NCI-H82 treated with DMSO at 0.1 percent for 48 hours (cell line): ENCODE results near the gene ZNF17.
"Not testable (repeated sequence)": the region's sequence is repeated elsewhere in the genome, so short reads cannot be mapped to it uniquely, and the experiment has no call there.

Source experiments
- DNase-seq: peaks from one replicate; lab custom pipeline; 2025; ENCODE audit not compliant: unreplicated experiment; lab: John Stamatoyannopoulos, UW

ZNF17 gene

DNA sequence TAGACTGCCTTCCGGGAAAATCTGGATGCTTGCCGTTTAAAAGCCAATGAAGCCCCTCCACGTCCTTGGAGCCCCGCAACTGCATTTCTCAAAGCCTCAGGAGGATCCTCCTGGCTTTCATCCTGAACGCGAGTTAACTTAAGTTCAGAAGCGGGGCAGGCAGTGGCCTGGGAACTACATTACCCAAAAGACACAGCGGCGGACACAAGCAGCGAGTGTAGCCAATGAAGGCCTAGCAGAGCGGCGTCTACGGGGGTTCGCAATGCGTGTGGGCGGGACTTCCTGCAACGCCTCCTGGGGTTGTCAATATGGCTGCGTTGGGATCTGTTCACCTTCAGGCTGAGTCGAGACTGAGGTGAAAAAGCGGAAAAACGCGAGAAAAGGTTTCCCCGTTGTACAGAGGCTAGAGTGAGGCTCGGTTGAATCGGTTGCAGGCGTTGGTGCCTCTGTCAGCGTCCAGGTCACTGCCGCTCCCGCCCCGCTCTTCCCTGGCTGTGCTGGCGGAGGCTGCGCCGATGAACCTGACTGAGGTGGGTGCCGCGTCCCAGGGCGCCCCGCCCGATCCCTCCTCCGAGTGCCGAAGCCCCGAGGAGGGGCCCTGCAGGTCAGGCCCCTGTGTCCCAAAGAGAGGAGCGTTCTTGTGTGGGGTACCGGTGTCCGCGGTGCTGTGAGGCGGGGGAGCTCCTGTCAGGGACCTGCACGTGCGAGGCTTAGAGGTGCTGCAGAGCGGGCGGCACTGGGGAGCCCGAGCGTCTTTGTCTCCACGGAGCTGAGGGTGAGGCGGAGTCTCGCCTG, at the start of gene ZNF17:
ZNF17 (plus strand) TSS at position 285 of the 795 bp plus-strand sequence. CDS start 2,455 bp downstream, outside the sequence.
- DNase-seq: peak; percentile 90

DNA sequence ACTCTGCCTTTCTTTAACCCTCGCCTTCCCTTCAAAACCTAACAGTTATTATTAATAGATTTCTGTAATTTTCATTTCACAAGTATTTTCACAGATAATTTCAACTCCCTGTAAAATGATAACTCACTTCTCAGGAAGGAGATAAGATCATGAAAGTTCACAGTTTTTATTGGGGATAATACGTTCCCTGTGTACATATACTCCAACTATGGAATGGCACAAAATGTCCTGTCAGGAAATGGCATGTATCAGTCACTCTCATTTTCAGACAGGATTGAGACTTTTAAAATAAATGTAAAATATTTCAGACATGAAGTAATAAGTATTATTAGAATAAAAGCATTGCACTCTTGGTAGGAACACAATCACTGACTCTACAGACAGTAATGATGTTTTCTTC, 48.5 kb upstream of the ZNF17 start:
- DNase-seq: no peak

DNA sequence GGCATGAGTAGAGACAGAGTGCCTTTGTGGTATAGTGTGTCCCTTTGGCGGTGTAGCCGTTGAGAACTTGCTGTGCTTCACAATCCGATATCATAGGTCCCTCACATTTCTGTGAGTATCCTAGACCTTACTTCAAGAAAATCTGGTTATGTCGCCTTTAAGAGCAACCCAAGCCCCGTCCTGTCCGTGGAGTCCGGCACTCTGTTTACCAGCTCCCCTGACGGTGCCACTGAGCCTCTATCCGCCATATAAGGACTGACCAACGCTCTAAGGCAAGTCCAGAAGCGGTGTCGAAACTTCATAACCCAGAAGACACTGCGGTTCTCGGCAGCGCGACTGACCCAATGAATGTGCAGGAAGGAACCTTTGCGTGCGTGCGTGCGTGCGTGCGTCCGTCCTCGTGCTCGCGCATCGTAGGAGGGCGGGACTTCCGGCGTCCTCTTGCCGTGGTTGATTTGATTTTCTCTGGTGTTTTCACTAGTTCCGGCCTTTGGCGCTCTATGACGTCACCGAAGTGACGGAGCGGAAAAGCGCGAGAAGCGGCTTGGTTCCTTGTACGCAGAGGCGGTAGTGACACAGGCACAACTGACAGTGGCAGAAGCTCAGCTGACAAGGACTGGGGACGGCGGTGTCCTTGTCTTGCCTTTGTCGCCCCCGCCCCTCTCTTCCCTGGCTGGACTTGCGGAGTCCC, 47.8 kb upstream of the ZNF17 start, which contains the start of the genes TRAPPC2B and ZNF547:
TRAPPC2B (plus strand) TSS at position 555 of the 691 bp plus-strand sequence. CDS start 1,283 bp downstream, outside the sequence.
ZNF547 (plus strand) TSS at position 555 of the 691 bp plus-strand sequence. CDS start 5,005 bp downstream, outside the sequence.
- DNase-seq: peak; percentile 91

DNA sequence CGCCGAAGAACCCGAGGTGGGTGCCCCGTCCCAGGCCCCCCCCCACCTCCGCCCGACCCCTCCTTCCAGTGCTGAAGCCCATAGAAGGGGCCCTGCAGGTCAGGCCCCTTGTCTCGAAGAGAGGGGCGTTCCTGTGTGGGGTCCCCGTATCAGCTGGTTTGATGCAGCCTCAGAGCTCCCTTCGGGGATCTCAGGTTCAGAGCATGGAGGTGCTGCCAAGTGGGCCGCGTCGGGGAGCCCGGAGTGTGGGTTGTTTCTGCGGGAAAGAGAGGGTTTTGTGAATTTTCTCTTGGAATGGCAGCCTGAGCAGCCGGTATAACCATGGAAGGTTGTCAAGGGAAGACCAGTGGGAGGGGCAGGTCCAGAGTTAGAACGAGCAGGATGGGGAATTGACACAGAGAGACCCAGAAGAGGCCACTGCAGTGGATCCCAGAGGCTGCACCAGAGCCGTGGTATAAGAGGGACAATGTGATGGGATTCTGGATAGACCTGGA, 47.2 kb upstream of the ZNF17 start:
- DNase-seq: no peak

DNA sequence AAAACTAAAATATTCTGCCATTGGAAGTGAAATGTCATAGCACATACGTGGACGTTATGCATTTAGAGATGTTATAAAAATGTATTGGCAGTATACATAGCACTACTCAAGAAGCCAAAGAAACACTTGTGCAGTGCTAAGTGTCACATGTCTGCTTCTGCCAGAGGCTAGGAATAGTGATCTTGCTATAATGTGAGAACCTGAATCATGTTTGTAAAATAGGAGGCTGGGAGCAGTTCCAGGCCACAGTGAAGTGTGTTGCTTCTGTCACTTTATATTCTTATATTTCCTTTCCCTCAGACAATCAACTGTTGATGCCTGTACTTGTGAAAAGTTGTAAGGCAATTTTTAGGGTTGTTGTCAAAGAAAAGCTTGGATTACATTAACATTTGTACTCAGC, 44.2 kb upstream of the ZNF17 start:
- DNase-seq: no peak

DNA sequence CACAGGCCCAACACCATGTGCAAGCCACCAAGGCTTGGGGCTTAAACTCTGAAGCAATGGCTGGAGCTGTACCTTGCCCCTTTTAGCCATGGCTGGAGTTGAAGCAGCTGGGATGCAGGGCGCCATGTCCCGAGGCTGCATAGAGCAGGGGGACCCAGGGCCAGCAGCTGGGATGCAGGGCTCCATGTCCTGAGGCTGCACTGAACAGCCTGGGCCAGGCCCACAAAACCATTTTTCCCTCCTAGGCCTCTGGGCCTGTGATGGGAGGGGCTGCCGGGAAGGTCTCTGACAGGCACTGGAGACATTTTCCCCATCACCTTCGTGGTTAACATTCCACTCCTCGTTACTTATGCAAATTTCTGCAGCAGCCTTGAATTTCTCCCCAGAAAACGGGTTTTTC, 36.8 kb upstream of the ZNF17 start:
- DNase-seq: no peak

DNA sequence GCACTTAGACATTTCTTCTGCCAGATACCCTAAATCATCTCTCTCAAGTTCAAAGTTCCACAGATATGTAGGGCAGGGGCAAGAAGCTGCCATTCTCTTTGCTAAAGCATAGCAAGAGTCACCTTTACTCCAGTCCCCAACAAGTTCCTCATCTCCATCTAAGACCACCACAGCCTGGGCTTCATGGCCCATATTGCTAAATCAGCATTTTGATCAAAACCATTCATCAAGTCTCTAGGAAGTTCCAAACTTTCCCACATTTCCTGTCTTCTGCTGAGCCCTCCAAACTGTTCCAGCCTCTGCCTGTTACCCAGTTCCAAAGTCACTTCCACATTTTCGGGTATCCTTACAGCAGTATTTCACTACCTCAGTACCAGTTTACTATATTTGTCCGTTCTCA, 36.3 kb upstream of the ZNF17 start:
- DNase-seq: not testable (repeated sequence)

DNA sequence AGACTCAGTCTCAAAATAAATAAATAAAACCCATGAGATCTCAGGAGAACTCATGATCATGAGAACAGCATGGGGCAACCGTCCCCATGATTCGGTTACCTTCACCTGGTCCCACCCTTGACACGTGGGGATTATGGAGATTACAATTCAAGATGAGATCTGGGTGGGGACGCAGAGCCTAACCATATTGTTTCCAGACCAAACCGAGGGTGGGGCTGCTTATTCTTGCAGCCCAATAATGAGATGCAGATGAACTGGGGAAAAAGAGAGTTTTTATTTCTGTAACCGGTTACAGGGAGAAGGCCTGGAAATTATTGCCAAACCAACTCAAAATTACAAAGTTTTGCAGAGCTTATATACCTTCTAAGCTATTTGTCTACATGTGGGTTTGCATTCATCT, 34.8 kb upstream of the ZNF17 start:
- DNase-seq: no peak

DNA sequence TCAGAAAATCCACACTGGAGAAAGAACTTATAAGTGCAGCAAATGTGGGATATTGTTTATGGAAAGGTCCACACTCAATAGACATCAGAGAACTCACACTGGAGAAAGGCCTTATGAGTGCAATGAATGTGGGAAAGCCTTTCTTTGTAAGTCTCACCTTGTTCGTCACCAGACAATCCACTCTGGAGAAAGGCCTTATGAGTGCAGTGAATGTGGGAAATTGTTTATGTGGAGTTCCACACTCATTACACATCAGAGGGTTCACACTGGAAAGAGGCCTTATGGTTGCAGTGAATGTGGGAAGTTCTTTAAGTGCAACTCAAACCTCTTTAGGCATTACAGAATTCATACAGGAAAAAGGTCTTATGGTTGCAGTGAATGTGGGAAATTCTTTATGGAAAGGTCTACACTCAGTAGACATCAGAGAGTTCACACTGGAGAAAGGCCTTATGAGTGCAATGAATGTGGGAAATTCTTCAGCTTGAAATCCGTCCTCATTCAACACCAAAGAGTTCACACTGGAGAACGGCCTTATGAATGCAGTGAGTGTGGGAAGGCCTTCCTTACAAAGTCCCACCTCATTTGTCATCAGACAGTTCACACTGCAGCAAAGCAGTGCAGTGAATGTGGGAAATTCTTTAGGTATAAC, 33.3 kb upstream of the ZNF17 start:
- DNase-seq: no peak

DNA sequence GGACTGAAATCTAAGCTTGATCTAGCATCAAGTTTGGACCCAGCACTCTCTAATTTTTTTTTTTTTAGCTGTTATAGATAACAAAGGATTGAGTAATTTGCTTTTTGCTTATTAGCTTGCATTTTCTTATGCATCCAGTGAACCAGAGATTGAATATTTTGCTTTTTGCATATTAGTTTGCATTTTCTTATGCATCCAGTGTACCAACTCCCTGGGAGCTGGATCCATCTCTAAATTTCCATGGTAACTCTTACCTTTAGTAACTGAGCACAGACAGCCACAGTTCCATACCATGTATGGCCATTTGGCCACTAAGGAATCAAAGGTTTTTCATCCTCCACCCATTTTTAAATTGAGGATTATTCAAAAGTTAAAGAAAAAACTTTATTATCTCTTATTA, 30.0 kb upstream of the ZNF17 start:
- DNase-seq: no peak

DNA sequence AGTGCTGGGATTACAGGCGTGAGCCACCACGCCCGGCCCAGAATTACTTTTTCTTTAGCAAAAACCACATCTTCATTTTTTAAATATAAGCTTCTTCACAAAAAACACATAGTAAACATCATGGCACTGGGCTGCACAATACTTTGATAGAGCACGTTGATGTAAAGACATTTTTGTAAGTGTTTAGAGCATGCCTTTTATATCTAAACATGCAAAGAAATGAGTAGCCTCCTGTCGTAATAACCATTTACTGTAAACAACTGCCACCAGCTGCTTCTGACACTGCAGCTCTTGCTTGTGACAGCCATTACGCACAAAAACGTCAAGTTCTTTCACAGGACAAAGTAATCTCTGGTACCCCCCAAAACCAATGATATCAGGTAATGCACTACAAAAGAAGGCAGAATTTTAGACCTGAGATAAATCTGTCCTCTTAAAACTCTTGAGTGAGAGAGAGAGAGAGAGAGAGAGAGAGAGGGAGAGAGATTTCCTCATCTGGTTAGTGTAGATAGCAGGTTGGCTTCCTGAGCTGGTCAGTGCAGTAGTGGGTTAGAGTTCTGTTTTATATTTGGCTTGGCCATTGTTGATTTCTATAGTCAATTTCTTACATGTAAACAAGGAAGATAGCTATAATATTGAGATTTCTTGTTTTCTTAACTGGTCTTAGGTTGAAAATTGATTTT, 28.0 kb upstream of the ZNF17 start:
- no peak for DNase-seq

DNA sequence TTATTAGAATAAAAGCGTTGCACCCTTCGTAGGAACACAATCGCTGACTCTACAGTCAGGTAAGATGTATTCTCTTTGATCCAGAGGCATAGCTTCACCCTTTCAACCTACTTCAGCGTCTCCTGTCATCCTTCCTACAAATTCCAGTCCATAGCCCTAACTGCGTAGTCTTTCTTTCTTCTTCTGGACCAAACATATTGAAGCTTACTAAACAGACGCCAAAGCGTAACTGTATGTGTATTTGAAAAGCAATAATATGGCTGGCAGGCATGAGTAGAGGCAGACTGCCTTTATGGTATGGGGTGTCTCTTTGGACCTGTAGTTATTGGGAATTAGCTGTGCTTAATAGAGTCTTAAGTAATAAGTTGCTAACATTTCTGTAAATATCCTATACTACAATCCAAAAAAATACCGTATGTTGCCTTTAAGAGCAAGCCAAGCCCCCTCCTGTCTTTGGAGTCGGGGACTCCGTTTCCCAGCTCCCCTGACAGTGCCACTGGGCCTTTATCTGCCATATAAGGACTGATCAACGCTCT, 21.7 kb upstream of the ZNF17 start:
- DNase-seq: no peak

DNA sequence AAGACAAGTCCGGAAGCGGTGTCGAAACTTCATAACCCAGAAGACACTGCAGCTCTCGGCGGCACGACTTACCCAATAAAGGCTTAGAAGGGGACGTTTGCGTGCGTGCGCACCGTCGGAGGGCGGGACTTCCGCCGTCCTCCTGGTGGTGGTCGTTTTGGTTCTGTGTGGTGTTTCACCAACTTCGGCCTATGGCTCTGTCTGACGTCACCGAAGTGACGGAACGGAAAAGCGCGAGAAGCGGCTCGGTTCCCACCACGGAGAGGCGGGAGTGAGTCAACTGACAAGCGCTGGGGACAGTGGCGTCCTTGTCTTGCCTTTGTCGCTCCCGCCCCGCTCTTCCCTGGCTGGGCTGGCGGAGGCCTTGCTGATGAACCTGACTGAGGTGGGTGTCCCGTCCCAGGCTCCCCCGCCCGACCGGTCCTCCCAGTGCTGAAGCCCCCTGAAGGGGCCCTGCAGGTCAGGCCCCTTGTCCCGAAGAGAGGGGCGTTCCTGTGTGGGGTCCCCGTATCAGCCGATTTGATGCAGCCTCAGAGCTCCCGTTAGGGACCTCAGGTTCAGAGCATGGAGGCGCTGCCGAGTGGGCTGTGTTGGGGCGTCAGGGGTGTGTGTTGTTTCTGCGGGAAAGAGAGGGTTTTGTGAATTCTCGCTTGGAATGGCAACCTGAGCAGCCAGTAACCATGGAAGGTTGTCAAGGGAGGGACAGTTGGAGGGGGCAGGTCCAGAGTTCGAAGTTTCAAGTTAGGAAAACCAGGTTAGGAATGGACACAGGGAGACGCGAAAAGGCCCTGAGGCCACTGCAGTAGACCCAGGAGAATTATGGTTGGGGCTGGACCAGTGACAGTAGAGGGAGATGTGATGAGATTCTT, 21.0 kb upstream of the ZNF17 start, which contains the start of gene ZNF548:
ZNF548 (plus strand) TSS at position 125 of the 869 bp plus-strand sequence; CDS start at position 371, 246 bp downstream.
- DNase-seq: peak; percentile 95

DNA sequence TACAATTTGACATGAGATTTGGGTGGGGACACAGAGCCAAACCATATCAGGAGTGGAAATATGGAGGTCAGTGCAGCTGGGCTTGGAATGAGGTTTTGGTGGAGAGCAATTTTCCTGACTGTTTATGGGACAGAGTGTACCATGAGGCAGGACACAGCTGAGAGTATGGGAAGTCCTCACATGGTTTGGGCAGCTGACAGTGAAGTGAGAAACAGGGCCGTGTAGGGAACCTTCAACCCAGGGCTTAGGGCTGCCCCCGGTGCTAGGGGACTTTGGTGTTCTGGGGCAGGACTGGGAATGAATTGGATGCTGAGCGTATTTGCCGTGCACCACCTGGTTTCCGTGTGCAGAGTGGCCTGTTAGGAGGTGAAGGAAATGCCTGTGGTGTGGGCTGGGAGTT, 15.3 kb upstream of the ZNF17 start:
- DNase-seq: no peak

DNA sequence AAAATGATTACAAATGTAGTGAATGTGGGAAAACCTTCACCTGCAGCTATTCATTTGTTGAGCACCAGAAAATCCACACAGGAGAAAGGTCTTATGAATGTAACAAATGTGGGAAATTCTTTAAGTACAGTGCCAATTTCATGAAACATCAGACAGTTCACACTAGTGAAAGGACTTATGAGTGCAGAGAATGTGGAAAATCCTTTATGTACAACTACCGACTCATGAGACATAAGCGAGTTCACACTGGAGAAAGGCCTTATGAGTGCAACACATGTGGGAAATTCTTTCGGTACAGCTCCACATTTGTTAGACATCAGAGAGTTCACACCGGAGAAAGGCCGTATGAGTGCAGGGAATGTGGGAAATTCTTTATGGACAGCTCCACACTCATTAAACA, 12.1 kb upstream of the ZNF17 start:
- DNase-seq: no peak

DNA sequence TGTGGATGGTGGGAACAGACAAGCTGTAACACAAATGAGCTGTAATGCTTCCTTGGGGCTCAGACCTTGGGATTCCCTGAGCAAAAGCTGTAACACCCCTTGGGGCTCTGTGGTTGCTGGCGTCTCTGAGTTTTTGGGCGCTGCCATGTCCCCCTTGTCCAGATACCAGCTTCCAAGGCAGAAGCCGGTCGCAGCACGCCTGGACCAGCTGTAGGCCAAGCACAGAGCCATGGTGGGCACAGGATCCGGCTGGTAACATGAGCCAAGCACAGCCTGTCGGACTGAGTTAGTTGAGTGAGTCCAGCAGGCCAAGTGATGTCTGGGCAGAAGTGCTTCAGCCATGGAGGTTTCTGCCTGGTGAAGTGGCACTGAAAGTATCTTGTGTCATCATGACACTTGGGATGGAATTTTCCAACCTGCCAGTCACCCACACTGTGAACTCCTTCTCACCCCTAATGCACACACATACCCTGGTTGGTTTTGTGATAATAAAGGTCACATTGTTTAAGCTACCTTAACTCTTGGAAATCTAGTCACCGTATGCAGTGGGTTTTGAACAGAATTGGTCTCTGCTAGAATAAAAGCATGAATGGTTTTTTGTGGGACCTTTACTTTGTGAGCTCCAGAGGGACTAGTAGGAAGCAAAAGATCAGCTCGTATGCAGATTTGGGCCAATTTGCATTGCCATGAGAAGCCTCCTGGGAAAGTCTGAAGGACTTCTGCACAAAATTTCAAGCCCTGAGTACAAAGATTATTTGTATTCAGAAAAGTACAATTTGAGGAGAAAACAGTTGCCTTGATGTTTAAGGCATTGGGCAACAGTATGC, 7.0 kb upstream of the ZNF17 start:
- DNase-seq: no peak

DNA sequence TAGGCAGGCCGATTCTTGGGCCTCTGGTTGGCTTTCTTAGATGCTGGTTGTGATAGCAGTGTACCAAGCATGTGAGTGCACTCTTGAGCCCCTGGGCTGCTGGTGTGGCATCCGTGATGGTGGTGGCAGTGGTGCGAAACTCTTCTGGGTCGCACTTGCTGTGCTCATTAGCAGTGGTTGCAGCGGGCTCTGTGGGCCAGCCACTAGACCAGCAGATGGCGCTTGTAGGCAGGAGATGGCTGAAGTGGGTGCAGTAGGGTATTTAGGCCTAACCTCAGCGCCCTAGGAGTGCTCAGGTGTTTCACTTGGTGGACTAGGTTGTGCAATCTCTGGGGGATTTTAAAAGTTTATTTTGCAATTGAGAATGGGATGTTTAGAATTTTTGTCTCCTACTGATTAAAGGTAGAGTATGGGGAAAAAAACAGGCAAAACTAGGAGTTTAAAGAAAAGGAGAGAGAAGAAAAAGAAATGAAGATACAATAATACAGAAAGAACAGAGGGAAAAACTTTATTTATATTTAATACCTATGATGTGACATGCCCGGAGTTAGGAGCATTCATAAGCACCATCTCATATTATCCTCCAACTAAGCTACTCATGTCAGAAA, 4.3 kb upstream of the ZNF17 start:
- peak; percentile 32 for DNase-seq

DNA sequence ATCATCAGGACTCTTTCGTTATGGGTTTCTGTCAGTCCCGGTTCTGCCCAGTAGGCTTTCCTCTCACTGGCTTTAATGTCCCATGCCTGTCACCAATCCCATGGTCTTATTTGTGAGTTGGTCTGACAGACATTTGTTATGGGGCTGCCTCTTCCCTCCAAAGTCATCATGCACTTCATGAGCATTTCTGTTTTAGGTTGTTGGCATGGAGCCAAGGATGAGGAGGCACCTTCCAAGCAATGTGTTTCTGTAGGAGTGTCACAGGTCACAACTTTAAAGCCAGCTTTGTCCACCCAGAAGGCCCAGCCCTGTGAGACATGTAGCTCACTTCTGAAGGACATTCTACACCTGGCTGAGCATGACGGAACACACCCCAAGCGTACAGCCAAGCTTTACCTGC, 8.5 kb downstream of the ZNF17 start:
- no peak for DNase-seq
